IMR-90 (cell line): ENCODE results near the gene NCR2. TPM values are rescaled to one million over a fixed set of nuclear protein-coding genes. Genes with fewer than 3 reads are reported as not detected.

Source experiments
- ATAC-seq: fragments of 200-7000 bp; cut with Tn5 transposase; 2 replicates; pipeline ENCODE4 v1.9.1; 2020; ENCODE audit warnings: low read depth, mild to moderate bottlenecking, moderate library complexity
- BruUV-seq: library from RNA; stranded (reverse); fragments of 400-500 nt; replicated peaks from 2 replicates; lab custom pipeline; 2021; lab: Mats Ljungman, UMichigan
- CTCF ChIA-PET: fragments of 300-600 bp; formaldehyde crosslinking; extraction: SDS; loops from one replicate; lab custom pipeline; 2021; ENCODE audit warnings: antibody characterized with exemption; lab: Yijun Ruan, JAX
- POLR2A ChIA-PET: fragments of 300-600 bp; sonication (Branson Sonifier 250); formaldehyde crosslinking; loops from one replicate; lab custom pipeline; 2022; ENCODE audit warnings: antibody characterized with exemption; ENCODE audit not compliant: unreplicated experiment; lab: Charles Lee
- DNase-seq: peaks from one replicate; pipeline ENCODE4 v3.0.0; 2013
- H2AFZ ChIP-seq: replicated peaks from 2 replicates; pipeline ENCODE3; 2013; ENCODE audit warnings: low read length, mild to moderate bottlenecking; ENCODE audit not compliant: poor library complexity
- H2AK5ac ChIP-seq: 2 replicates; pipeline ENCODE4 v1.6.1; 2013; ENCODE audit warnings: low read depth, low read length, inconsistent platforms
- H2AK9ac ChIP-seq: replicated peaks from 2 replicates; pipeline ENCODE3; 2013; ENCODE audit warnings: mild to moderate bottlenecking, low read depth, low read length, moderate library complexity; ENCODE audit not compliant: poor library complexity
- H2BK120ac ChIP-seq: 2 replicates; pipeline ENCODE4 v1.6.1; 2013; ENCODE audit warnings: low read depth, low read length, inconsistent platforms
- H2BK15ac ChIP-seq: 3 replicates; pipeline ENCODE4 v1.6.1; 2013; ENCODE audit warnings: low read depth, low read length, inconsistent platforms
- H2BK20ac ChIP-seq: 2 replicates; pipeline ENCODE4 v1.6.1; 2013; ENCODE audit warnings: low read depth, mild to moderate bottlenecking, inconsistent platforms, low read length, moderate library complexity
- H2BK5ac ChIP-seq: 2 replicates; pipeline ENCODE4 v1.6.1; 2013; ENCODE audit warnings: mild to moderate bottlenecking, low read depth, low read length, inconsistent platforms; ENCODE audit not compliant: poor library complexity, severe bottlenecking
- H3K14ac ChIP-seq: replicated peaks from 2 replicates; pipeline ENCODE4 v1.6.1; 2013; ENCODE audit warnings: low read depth, low read length, inconsistent platforms
- H3K18ac ChIP-seq: 2 replicates; pipeline ENCODE4 v1.6.1; 2013; ENCODE audit warnings: low read depth, low read length, control low read depth
- H3K23ac ChIP-seq: 2 replicates; pipeline ENCODE4 v1.6.1; 2013; ENCODE audit warnings: low read depth, low read length, inconsistent platforms
- H3K27ac ChIP-seq: 2 replicates; pipeline ENCODE4 v1.5.1; 2013; ENCODE audit warnings: mild to moderate bottlenecking, control low read depth, low read length; ENCODE audit not compliant: insufficient read depth
- H3K27me3 ChIP-seq: 2 replicates; pipeline ENCODE4 v1.6.1; 2013; ENCODE audit warnings: low read length; ENCODE audit not compliant: control insufficient read depth, insufficient read depth
- H3K36me3 ChIP-seq: 2 replicates; pipeline ENCODE4 v1.6.1; 2013; ENCODE audit warnings: low read length, mixed read lengths; ENCODE audit not compliant: control insufficient read depth, insufficient read depth
- H3K4ac ChIP-seq: 2 replicates; pipeline ENCODE4 v1.6.1; 2013; ENCODE audit warnings: low read depth, low read length, inconsistent platforms
- H3K4me1 ChIP-seq: 2 replicates; pipeline ENCODE4 v1.6.1; 2013; ENCODE audit warnings: low read length, mixed read lengths; ENCODE audit not compliant: control insufficient read depth, insufficient read depth
- H3K4me2 ChIP-seq: 2 replicates; pipeline ENCODE4 v1.6.1; 2013; ENCODE audit warnings: low read depth, mild to moderate bottlenecking, control low read depth, low read length, moderate library complexity
- H3K4me3 ChIP-seq: 2 replicates; pipeline ENCODE4 v1.5.1; 2013; ENCODE audit warnings: low read depth, mild to moderate bottlenecking, control low read depth, low read length, moderate library complexity; ENCODE audit not compliant: insufficient read depth
- H3K56ac ChIP-seq: 2 replicates; pipeline ENCODE4 v1.6.1; 2013; ENCODE audit warnings: low read length, inconsistent platforms; ENCODE audit not compliant: insufficient read depth; ENCODE audit errors: extremely low read depth
- H3K79me1 ChIP-seq, 2 experiments: 2 replicates each; pipeline ENCODE4 v1.6.1; 2013; ENCODE audit warnings: low read length in 2 of 2, inconsistent platforms in 1 of 2, low read depth in 1 of 2
- H3K9ac ChIP-seq: 2 replicates; pipeline ENCODE4 v1.6.1; 2013; ENCODE audit warnings: low read depth, low read length, control low read depth
- H3K9me1 ChIP-seq: 2 replicates; pipeline ENCODE4 v1.6.1; 2013; ENCODE audit warnings: low read length, inconsistent platforms; ENCODE audit not compliant: insufficient read depth
- H3K9me3 ChIP-seq: 2 replicates; pipeline ENCODE4 v1.6.1; 2013; ENCODE audit warnings: low read length; ENCODE audit not compliant: control insufficient read depth, insufficient read depth
- H4K20me1 ChIP-seq: 2 replicates; pipeline ENCODE4 v1.6.1; 2013; ENCODE audit warnings: low read length, inconsistent platforms; ENCODE audit not compliant: insufficient read depth
- H4K5ac ChIP-seq: 2 replicates; pipeline ENCODE4 v1.6.1; 2013; ENCODE audit warnings: mild to moderate bottlenecking, low read depth, low read length, control low read depth
- H4K8ac ChIP-seq, 2 experiments: 2 replicates each; pipeline ENCODE4 v1.6.1; 2013; ENCODE audit warnings: low read depth in 2 of 2, low read length in 2 of 2, control low read depth in 1 of 2, inconsistent platforms in 1 of 2
- H4K91ac ChIP-seq: 2 replicates; pipeline ENCODE4 v1.6.1; 2013; ENCODE audit warnings: low read depth, low read length, inconsistent platforms; ENCODE audit not compliant: insufficient read depth
- BHLHE40 ChIP-seq: fragments of 150-350 bp; IDR thresholded peaks from 2 replicates; pipeline ENCODE4 v1.6.1; 2016; ENCODE audit warnings: mild to moderate bottlenecking, low read depth, low read length
- CEBPB ChIP-seq: IDR thresholded peaks from 2 replicates; pipeline ENCODE4 v1.6.1; 2012; ENCODE audit warnings: low read depth, low read length, improper control_type of control experiment
- CHD1 ChIP-seq: IDR thresholded peaks from 2 replicates; pipeline ENCODE4 v1.6.1; 2012; ENCODE audit warnings: low read depth, low read length, improper control_type of control experiment
- FOS ChIP-seq: fragments of 150-350 bp; IDR thresholded peaks from 2 replicates; pipeline ENCODE4 v1.6.1; 2016; ENCODE audit warnings: low read depth, low read length
- MAFK ChIP-seq: IDR thresholded peaks from 2 replicates; pipeline ENCODE4 v1.6.1; 2012; ENCODE audit warnings: low read depth, low read length, improper control_type of control experiment
- MAZ ChIP-seq: IDR thresholded peaks from 2 replicates; pipeline ENCODE4 v1.6.1; 2012; ENCODE audit warnings: low read depth, mild to moderate bottlenecking, low read length, improper control_type of control experiment, moderate library complexity, borderline replicate concordance
- MXI1 ChIP-seq: IDR thresholded peaks from 2 replicates; pipeline ENCODE4 v1.6.1; 2012; ENCODE audit warnings: low read depth, mild to moderate bottlenecking, low read length, moderate library complexity, borderline replicate concordance
- NFE2L2 ChIP-seq: fragments of 150-350 bp; IDR thresholded peaks from 2 replicates; pipeline ENCODE4 v1.6.1; 2016; ENCODE audit warnings: low read depth, mild to moderate bottlenecking, low read length
- POLR2A ChIP-seq: IDR thresholded peaks from 2 replicates; pipeline ENCODE4 v1.6.1; 2012; ENCODE audit warnings: mild to moderate bottlenecking, low read depth, low read length
- RAD21 ChIP-seq: IDR thresholded peaks from 2 replicates; pipeline ENCODE4 v1.6.1; 2012; ENCODE audit warnings: low read length, improper control_type of control experiment
- RCOR1 ChIP-seq: IDR thresholded peaks from 2 replicates; pipeline ENCODE4 v1.6.1; 2012; ENCODE audit warnings: mild to moderate bottlenecking, low read length, improper control_type of control experiment; ENCODE audit not compliant: insufficient replicate concordance
- RFX5 ChIP-seq: IDR thresholded peaks from 2 replicates; pipeline ENCODE4 v1.8.0; 2012; ENCODE audit warnings: low read depth, mild to moderate bottlenecking, low read length, moderate library complexity
- SMC3 ChIP-seq: fragments of 150-350 bp; IDR thresholded peaks from 2 replicates; pipeline ENCODE4 v1.6.1; 2016; ENCODE audit warnings: low read depth, mild to moderate bottlenecking, antibody characterized with exemption, low read length, moderate library complexity
- USF2 ChIP-seq: fragments of 150-350 bp; IDR thresholded peaks from 2 replicates; pipeline ENCODE4 v1.6.1; 2017; ENCODE audit warnings: mild to moderate bottlenecking, antibody characterized with exemption, low read length, low read depth
- WGBS, 2 experiments: methylation state at CpG; one replicate each; pipeline versions ENCODE4 v1.1.5 to v1.1.7; 2013; ENCODE audit warnings: missing lambda C conversion rate in 2 of 2; ENCODE audit not compliant: insufficient read length in 1 of 2; ENCODE audit errors: extremely low coverage in 2 of 2; 5-methylcytosine and 5-hydroxymethylcytosine counted together
- dilution Hi-C: fragments of 300-500 bp; cut with HindIII; formaldehyde crosslinking; loops from one replicate; pipeline ENCODE4 v1.14.3; 2018; ENCODE audit warnings: low sequenced_read_pairs; ENCODE audit not compliant: unreplicated experiment
- in situ Hi-C: fragments of 300-500 bp; cut with MboI; formaldehyde crosslinking; loops from 3 replicates; pipeline ENCODE4 v1.14.3; 2019; ENCODE audit warnings: low sequenced_read_pairs, inconsistent platforms, mixed read lengths
- intact Hi-C: fragments of 100-400 bp; cut with micrococcal nuclease; formaldehyde crosslinking; loops from 2 replicates; pipeline ENCODE4 v1.10.0; 2022
- polyA plus RNA-seq, 3 experiments: library from polyadenylated mRNA; depleted of rRNA; stranded (reverse); fragments of >200 nt; gene quantifications; 2 replicates each; pipeline ENCODE4 v1.2.3, GENCODE V29; 2012; ENCODE audit warnings: low replicate concordance in 1 of 3
- total RNA-seq: library from RNA; depleted of rRNA; stranded (reverse); fragments of >200 nt; gene quantifications from 2 replicates; pipeline ENCODE4 v1.2.3, GENCODE V29; 2012

The NCR2 gene
- total and polyA plus RNA-seq, 2 of the 4 experiments (the other 2 are of a cell fraction): not detected

GRCh38 chr6:41399424-41399823, 64.0 kb downstream of the NCR2 start:
- in situ Hi-C loops (no loop called here), intact Hi-C loops (no loop called here), dilution Hi-C loops (no loop called here)
- TF ChIP-seq POLR2A: no peak
- TF ChIP-seq SMC3: no peak
- TF ChIP-seq RCOR1: no peak
- TF ChIP-seq MXI1: no peak
- no peak for TF ChIP-seq RFX5
- no peak for TF ChIP-seq USF2
- no peak for TF ChIP-seq MAFK
- TF ChIP-seq NFE2L2: no peak
- no peak for TF ChIP-seq MAZ
- TF ChIP-seq RAD21: no peak
- TF ChIP-seq CEBPB: no peak
- no peak for TF ChIP-seq BHLHE40
- TF ChIP-seq CHD1: no peak
- no peak for TF ChIP-seq FOS
- H3K9me3 ChIP-seq: no peaks in the 10 kb centered on the region
- ChIA-PET POLR2A (no interaction called here), CTCF (no interaction called here)
- H2BK20ac ChIP-seq: no peak overlapping the region
- H3K4me2 ChIP-seq: no peak overlapping the region
- H3K9ac ChIP-seq: no peak overlapping the region
- H3K4me3 ChIP-seq: no peak overlapping the region
- no peak overlapping the region for H2BK5ac ChIP-seq
- no peak overlapping the region for H3K4ac ChIP-seq
- no peak for ATAC-seq
- no peaks in the 10 kb centered on the region for H3K4me1 ChIP-seq
- H3K36me3 ChIP-seq: no peaks in the 10 kb centered on the region
- no peak overlapping the region for H2AK5ac ChIP-seq
- no TSS peak for BruUV-seq
- no peak overlapping the region for H2BK120ac ChIP-seq
- no peak overlapping the region for H4K5ac ChIP-seq
- H3K23ac ChIP-seq: no peak overlapping the region
- H3K9me1 ChIP-seq: no peaks in the 10 kb centered on the region
- H4K20me1 ChIP-seq: no peaks in the 10 kb centered on the region
- no peak overlapping the region for H3K18ac ChIP-seq
- no peak for DNase-seq
- H2AFZ ChIP-seq: no peak overlapping the region
- WGBS, 2 experiments: no CpG with 5 or more reads among the region's 5 CpGs
- H3K56ac ChIP-seq: no peak overlapping the region
- no peak overlapping the region for H4K91ac ChIP-seq
- H3K27me3 ChIP-seq: peaks cover 19% of the 10 kb centered on the region
- no peak overlapping the region for H4K8ac ChIP-seq
- no peak overlapping the region for H2BK15ac ChIP-seq
- H3K14ac ChIP-seq: no peak overlapping the region
- no peak overlapping the region for H3K27ac ChIP-seq
- no peak overlapping the region for H2AK9ac ChIP-seq
- H3K79me1 ChIP-seq: no peaks in the 10 kb centered on the region
